Suprapubic skin (tissue), 4 donors: Measurements from ENCODE around the gene PPRC1.

Source experiments
- POLR2A ChIP-seq, 2 donors: fragments of 450-650 bp; IDR thresholded peaks; one replicate each; pipeline ENCODE4 v1.6.1; 2017; ENCODE audit warnings: antibody characterized with exemption in 2 of 2, mild to moderate bottlenecking in 2 of 2, moderate library complexity in 2 of 2
- POLR2AphosphoS5 ChIP-seq, 3 donors: sonication (generic); formaldehyde crosslinking; IDR thresholded peaks; one replicate each; pipeline ENCODE4 v1.6.1; 2017; ENCODE audit warnings: antibody characterized with exemption in 3 of 3
- TF ChIP-seq, protein P1 (sequence below), 2 donors: fragments of 200-600 bp in 1 of 2; fragments of 450-650 bp in 1 of 2; sonication (generic) in 1 of 2; IDR thresholded peaks; one replicate each; pipeline ENCODE4 v1.5.1; 2016 to 2019; ENCODE audit warnings: antibody characterized with exemption in 2 of 2, mild to moderate bottlenecking in 1 of 2, moderate library complexity in 1 of 2

DNA sequence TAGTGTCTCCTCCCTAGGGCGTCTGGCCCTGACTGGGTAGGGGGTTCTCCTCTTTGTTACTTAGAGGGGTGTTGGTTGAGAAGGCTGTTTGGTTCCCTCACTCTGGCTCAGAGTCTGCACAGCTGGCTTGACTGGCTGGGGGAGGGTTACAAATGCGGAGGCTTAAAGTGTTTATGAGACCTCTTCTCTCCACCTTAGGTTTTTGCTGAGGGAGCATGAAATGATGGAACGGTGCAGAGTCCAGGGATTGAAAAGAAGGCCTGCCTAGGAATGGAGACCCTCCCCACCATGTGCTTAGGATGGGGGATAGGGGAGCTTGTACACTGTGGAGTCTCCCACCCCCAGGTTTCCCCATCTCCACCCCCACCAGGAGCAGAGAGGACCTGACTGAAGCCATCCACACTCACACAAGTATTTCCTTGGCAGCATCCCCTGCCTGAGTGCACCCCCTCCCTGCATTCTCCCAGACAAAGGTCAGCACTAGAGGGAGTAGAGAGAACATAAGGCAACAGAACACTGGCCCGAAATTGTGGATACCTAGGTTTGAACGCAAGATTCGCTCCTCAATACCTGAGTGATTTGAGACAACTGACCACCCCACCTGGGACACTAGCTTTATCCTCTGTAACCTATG is 11.0 kb upstream of the PPRC1 start:
- TF ChIP-seq, protein P1, sequence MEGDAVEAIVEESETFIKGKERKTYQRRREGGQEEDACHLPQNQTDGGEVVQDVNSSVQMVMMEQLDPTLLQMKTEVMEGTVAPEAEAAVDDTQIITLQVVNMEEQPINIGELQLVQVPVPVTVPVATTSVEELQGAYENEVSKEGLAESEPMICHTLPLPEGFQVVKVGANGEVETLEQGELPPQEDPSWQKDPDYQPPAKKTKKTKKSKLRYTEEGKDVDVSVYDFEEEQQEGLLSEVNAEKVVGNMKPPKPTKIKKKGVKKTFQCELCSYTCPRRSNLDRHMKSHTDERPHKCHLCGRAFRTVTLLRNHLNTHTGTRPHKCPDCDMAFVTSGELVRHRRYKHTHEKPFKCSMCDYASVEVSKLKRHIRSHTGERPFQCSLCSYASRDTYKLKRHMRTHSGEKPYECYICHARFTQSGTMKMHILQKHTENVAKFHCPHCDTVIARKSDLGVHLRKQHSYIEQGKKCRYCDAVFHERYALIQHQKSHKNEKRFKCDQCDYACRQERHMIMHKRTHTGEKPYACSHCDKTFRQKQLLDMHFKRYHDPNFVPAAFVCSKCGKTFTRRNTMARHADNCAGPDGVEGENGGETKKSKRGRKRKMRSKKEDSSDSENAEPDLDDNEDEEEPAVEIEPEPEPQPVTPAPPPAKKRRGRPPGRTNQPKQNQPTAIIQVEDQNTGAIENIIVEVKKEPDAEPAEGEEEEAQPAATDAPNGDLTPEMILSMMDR (IDR thresholded peaks at IDR 0.05), result no peak
- no peak for TF ChIP-seq POLR2AphosphoS5 (IDR thresholded peaks at IDR 0.05)
- no peak for TF ChIP-seq POLR2A (IDR thresholded peaks at IDR 0.05)
